HG02610 (cell line): ENCODE data around the gene CDH11.

Source experiments
- ATAC-seq: cut with Tn5 transposase; IDR thresholded peaks from one replicate; pipeline ENCODE4 v1.9.1; 2021; ENCODE audit warnings: mild to moderate bottlenecking, moderate library complexity; ENCODE audit not compliant: unreplicated experiment

CDH11 gene

DNA sequence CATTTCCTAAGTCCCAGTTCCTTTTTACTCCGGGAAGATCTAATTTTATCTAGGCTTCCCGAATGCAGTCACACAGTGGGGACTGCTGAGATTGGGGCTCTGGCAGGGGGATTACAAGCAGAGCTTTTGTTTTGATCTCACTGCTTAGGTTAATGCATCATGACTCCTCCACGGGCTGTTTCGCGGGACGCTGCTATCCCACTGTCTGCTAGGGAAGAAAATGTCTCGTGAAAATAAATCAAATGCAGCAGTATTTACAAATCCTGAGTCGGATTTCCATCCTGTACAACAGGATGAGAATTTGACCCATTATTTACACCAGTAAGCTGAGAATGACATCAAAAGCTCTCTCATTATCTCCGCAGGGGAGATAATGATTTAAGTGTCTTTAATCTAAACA, 83.8 kb downstream of the CDH11 start:
- no peak for ATAC-seq

DNA sequence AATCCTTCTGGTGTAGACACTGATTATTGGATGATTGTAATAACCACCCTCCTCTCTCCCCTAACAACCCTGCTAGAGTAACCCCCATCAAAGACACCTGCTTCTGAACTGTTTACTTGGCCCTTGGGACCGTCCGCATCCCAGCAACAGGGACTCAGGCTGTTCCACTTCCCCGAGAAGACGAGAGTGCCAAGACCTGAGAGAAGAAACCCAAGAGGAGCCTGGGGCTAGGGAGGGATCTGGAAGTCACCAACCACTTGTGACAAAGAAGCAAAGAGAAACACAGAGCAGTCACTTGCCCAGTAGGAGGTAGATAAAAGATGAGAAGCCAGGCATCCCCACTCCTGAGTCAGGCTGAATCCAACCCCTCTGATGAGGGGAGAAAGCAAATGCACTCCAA, 84.3 kb downstream of the CDH11 start:
- ATAC-seq, result no peak

DNA sequence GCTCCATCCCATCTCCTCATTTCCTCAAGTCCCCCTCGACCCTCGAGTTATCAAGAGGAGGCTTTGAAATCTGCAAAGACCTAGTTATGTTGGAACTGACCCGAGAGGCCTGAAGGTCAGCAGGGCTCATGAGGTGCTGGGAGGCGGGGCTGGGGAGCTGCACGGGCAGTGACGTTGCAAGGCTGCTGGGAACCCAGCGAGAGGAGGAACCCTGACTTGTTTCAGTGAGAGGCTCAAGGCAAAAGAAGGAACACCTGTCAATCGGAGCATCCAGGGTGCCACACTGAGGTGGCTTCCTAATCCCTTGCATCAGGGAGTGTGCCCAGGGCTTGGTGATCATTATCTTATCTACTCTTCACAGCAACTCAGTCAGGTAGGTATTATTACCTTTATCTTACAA, 86.9 kb downstream of the CDH11 start:
- no peak for ATAC-seq

DNA sequence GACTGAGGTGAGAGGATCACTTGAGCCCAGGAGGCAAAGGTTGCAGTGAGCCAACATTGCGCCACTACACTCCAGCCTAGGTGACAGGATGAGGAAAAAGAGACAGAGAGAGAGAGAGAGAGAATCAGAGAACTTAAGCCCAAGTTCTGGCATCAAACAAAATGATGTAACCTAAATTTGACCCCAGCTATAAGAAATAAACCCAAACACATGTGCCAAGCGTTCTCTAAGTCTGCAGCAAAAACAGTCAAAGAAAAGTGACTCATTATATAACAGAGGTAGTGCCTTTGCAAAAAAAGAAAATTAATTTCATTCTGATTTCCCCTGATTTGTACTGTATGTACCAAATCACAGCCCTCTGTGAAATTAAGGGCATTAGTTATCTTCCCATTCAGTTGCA, 89.5 kb downstream of the CDH11 start:
- ATAC-seq, result no peak

DNA sequence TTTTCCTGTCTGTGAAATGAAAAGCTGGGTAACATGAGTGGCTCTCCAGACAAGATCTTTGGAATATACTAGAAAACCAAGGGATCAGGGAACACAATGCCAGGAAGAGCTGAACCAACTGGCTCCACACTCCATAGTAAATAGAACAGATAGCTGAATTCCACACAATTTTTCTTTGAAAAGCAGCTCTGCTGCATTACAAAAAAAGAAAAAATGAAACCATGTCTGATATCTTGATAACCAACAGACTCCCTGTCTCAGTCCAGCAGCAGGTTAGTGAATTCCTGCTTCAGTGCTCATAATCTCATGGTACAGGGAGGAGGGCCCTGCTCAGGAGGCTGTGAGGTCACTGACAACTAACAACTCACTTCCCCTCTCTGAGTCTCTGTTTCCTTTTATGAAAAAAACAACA, 97.1 kb downstream of the CDH11 start:
- no peak for ATAC-seq

DNA sequence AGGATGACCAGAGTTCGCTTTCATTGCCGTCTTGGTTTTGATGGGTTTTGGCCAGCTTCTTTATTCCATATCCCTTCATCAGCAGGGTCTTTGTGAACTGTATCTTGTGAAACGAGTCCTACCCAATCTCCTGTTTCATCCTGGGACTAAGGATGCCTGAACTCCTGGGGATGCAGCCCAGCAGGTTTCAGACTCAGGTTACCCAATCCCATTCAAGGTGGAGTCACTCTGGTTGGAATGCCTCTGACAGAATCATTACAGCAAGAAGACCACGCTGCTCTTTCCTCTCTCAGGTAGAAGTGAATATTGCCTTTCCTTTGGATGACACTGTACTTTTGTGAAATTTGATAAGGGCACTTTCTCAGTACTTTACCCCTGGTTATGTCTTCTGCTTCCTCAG, 98.1 kb downstream of the CDH11 start:
- no peak for ATAC-seq

DNA sequence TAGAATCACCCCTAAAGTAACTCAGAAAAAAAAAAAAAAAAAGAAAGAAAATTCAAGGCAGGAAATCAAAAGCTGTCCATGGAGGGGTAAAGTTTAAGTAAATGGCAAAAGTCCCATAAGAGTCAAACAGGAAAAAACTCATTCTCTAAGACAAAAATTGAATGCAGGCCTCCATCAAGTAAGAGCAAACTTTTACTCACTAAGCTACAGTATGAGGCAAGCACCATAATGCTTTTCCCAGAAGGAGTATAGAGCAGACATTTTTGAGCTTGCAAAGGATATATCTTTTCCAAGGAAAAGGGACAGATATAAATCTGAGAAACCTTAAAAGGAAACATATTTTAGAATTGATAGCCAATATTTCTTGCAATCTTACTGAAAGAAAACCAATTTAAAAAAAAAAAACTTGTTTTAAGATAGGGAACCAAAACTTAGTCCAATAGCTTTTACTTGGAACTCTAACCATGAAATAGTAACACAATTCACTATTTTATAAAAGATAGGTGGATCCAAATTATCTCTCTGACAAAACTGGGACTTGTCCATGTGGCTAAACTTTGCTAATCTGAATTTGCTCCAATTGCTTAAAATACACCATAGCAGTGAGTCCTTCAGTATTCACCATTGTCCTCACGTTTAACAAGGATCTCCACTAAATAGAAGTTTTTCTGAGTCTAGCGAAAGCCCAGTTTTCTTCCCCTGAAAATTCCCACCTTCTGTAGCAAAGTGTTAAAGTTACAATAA, 99.8 kb downstream of the CDH11 start:
- ATAC-seq, result no peak

DNA sequence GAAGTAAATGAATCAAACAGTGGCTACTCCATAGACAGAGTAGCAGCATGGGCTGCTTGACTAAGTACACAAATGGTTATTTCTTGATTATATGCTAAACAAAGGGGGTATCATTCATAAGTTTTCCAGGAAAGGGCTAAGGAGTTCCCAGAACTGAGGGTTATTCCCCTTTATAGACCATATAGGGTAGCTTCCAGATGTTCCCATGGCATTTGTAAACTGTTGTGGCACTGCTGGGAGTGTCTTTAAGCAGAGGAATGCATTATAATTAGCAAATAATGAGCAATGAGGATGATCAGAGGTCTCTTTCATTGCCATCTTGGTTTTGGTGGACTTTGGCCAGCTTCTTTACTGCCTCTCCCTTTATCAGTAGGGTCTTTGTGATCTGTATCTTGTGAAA, 105.1 kb downstream of the CDH11 start:
- no peak for ATAC-seq

DNA sequence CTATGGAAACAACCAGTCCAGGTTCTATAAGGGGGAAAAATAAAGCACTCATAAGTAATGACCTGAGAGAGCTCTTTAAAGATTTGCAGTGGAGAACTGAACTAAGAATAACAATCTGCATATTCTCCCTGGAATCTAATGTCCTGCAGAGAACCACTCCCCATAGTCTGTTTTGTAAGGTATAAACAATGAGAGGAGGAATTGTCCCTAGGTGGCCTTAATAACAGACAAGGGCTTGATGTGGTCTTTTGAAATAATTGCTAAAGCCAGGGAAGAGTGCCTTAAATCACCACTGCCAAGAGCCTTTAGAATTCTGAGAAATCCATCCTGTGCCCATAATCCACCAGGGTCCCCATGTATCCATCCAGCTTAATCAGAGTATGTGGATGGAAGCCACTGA, 106.3 kb downstream of the CDH11 start:
- no peak for ATAC-seq

DNA sequence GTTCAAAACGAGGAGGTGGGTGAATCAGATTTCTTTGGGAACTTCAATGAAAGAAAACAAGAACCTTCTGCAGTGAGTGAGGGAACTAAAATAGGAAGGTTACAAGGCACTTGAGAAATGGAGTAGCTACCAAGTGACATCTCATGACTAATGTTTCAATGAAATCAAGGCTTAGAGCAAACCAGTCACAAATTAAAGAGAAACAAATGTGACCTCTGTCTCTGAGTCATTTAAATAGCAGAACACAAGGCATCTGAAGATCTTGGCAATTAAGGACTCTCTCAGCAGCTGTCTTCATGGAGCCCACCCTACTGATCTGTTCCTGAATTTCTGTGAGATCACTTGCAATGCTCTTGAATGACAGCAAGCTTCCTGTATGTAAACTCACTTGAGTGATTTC, 109.5 kb downstream of the CDH11 start:
- no peak for ATAC-seq

DNA sequence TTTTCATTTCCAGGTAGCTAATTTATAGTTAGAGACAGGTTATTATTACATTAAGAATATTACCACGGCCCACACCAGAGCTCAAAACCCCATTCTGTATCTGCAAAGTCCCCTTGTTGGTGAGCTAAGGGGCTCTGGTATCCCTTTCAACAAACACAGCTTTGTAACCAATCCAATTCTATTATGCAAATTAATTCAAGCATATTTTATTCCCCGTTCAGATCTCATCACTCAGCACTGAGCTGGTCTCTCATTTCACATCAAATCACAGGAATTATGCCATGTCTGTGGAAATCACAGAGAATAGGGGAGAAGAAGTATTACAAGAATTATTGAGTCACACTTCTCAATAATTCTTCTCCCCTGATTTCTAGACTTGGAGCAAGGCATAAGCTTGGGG, 111.7 kb downstream of the CDH11 start:
- no peak for ATAC-seq

DNA sequence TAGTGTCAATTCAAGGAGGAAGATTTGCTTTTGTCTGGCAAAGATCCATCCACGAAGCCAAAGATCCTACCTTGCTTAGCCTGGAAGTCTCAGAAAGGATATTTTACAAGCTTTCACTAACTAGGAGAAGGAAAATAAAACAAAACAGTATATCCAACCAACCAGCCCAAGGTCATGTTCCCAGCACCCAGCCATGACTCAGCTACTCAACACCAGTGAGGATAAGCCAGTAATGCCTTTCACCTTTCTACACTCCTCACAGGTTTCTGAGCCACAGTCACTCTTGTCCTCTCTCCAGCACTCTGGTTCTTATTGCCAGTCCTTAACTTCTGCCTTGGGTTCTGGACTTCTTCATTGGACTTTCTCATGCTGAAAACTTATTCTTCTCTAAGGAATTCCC, 116.2 kb downstream of the CDH11 start:
- no peak for ATAC-seq

DNA sequence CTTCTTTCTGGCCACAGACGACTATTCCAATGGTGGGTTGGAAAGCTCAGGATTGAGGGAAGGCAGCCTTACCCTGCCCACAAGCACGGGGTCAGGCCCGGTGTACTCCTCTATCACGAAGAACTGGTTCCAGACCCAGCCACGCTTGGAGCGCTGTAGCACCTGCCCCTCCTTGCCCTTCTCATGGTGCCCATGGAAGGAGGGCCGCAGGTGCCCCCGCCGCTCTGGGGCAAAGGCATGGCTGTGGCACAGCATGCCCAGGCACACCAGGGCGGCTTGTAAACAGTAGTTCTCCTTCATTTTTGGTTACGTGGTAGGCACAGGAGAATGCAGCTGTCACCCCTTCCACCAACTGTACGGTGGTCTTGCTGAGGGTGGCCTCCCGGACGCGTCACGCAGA, 117.3 kb downstream of the CDH11 start:
- no peak for ATAC-seq

DNA sequence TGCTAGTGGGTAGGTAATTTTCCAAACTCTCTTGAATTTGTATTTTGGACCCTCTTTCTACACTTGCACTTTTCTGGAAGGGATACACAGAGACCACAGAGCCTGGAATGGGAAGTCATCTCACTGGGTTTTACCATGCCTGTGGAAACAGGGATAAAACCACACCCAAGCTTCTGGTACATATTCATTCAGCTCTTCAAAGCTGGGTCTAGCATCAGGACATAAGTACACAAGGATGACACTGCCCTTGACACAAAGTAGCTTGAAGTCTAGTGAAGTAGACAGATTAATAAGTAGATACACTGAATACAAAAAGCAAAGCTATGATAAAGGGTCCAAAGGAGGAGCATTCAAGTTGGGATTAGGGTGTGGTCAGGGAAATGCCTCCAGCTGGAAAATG, 118.2 kb downstream of the CDH11 start:
- ATAC-seq, result no peak

DNA sequence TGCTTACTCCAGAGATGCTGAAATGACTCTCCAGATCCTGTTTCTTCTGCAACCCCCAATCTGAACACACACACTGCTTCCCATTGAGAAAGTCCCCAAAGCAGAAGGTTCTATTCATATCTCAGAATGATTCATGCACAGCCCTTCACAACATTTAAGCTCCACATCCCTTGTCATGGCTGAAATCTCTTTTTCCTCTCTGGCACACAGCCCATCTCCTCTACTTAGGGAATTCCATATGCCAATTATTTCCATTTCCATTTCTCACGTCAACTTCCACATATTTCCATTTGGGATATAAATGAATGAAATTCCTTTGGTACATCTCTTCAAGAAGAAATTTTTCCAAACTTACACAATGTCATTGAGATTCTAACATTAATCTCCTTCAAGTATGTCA, 119.6 kb downstream of the CDH11 start:
- no peak for ATAC-seq

DNA sequence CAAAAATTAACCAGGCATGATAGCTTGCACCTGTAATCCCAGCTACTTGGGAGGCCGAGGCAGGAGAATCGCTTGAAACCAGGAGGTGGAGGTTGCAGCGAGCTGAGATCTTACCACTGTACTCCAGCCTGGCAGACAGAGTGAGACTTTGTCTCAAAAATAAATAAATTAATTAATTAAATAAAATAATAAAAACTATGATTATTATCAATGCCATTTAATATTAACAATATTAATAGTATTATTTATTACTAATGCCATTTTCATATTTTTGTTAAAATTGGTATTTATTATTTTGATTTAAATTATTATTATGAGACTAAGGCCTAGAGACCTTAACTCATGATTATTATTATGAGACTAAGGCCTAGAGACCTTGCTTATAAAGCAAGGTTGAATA, 121.2 kb downstream of the CDH11 start:
- ATAC-seq, result no peak

DNA sequence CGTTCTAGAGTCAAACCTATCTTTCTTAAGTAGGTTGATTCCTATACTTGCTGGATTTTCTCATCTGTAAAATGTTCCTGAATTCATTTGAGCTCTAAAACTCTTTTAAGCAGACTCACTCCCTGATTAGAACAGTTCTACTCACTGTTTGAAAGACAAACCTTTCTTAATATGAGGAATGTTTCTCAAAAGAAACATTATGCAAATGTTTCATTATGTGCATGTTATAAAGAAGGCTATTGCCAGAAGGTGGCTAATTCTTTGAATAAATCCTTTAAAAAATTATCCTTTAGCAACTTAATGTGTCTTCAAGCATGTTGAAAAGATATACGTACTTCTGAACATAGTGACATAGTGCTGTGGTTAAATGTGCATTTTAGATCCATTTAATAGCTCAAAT, 124.1 kb downstream of the CDH11 start:
- ATAC-seq, result no peak

DNA sequence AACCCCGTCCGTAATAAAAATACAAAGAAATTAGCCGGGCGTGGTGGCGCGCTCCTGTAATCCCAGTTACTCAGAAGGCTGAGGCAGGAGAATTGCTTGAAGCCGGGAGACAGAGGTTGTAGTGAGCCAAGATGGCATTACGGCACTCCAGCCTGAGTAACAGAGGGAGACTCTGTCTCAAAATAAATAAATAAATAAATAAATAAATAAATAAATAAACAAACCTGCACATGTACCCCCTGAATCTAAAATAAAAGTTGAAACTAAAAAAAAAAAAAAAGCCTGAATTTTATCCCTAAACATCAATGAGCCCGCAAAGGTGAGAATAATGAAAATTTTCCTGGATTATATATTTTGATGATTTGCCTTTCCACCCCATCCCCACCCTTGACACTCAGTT, 124.7 kb downstream of the CDH11 start:
- no peak for ATAC-seq

DNA sequence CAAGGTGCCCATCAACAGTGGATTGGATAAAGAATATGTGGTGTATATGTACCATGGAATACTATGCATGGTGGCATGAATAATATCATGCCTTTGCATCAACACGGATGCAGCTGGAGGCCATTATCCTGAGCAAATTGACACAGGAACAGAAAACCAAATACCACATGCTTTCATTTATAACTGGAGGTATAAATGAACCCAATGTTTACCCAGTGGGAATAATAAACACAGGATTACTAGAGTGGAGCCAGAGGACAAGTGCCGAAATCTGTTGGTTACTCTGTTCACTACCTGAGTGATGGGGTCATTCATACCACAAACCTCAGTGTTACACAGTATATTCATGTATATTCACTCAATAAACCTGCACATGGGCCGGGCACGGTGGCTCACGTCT, 125.2 kb downstream of the CDH11 start:
- ATAC-seq, result no peak

DNA sequence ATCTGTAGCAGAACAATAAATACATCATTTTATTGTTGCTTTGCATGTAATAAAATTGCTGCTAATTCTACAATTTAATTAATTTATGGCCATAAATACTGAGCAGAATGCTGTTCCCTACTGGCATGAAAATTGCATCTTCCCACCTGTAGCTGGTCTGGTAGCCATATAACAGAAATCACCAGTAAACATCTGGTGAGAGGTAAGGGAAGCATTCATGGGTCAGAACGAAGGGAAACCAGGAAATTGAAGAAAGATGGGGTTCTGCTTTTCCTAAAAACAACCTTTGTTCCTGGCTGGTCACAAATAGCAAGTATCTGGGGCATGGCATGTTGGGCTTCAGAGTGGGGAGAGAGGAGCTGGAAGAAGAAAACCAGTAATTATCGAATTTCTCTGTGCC, 128.4 kb downstream of the CDH11 start:
- no peak for ATAC-seq

DNA sequence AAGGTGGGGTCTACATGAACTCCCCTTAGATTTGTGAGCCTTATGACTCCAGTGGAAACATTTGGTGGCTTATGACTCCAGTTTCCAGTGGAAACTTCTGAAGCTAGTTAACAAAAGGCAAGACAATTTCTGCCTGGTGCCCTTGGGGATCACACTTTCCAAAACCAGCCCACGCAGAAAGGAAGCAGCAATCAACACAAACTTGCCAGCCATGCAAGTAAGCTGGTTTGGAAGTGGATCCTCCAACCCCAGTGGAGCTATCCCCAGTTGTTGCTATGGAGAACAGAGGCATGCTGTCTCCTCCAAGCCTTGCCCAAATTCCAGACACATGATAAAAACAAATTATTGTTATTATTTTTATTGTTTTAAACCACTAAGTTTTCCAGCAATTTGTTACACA, 130.9 kb downstream of the CDH11 start:
- ATAC-seq, result no peak

DNA sequence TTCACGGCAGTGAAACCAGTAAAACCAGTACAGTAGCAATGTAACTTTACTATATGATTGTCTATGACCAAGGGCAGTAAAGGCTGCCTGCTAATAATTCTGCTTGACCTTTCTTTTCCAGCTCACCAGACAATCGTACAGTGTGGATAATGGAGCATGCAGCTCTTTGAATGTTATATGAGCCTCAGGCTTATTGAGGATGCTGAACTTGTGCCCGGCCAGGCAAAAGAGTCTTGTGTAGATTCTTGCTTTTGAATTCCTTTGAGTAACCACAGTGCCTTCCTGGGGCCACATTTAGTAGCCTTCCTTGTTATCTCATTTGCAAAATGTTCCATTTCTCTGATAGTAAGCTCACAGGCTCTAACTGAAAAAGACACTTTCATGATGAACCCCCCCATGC, 131.8 kb downstream of the CDH11 start:
- no peak for ATAC-seq

DNA sequence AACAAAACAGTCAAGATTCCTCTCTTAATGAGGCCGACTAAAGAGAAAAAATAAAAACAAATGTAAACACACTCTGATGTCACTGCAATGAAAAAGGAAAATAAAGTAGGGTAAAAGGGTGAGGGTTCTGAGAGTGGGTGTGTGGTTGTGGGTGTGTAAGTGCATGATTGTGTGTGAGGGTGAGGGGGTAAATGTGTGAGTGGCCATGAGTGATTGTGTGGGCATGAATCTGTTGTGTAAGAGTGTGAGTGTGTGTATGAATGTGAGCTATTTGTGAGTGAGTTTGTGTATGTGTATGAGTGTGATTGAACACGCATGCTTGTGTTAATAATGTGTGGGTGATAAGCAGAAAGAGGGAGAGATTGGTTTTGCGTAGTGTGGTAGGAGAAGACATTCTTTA, 132.8 kb downstream of the CDH11 start:
- no peak for ATAC-seq
